Endothelial cell of umbilical vein (primary cell): Measurements from ENCODE around the gene TUT7. TPM values are rescaled to one million over a fixed set of nuclear protein-coding genes. Genes with fewer than 3 reads are reported as not detected.

Source experiments
- BruUV-seq: library from RNA; stranded (reverse); fragments of 400-500 nt; replicated peaks from 2 replicates; lab custom pipeline; 2021; lab: Mats Ljungman, UMichigan
- CTCF ChIA-PET: fragments of 300-600, 350-600 bp; sonication (Branson Sonifier 250); formaldehyde crosslinking; loops from one replicate; lab custom pipeline; 2021; ENCODE audit warnings: antibody characterized with exemption, inconsistent platforms; lab: Charles Lee
- POLR2A ChIA-PET: fragments of 300-600, 350-600 bp; sonication (Branson Sonifier 250); formaldehyde crosslinking; loops from one replicate; lab custom pipeline; 2021; ENCODE audit warnings: antibody characterized with exemption, inconsistent platforms; lab: Charles Lee
- DNase-seq: peaks from one replicate; pipeline ENCODE4 v3.0.0-alpha.2; 2011; ENCODE audit warnings: low read depth, low spot score
- FAIRE-seq: peaks from 2 replicates; lab custom pipeline; 2011; peaks lifted over from hg19 to GRCh38; lab: Jason Lieb, UNC
- H2AFZ ChIP-seq: 2 replicates; pipeline ENCODE4 v1.6.0; 2012; ENCODE audit warnings: low read depth, low read length, control low read depth, inconsistent platforms
- H3K27ac ChIP-seq: 2 replicates; pipeline ENCODE4 v1.5.1; 2011; ENCODE audit warnings: low read depth, mild to moderate bottlenecking, control low read depth, low read length, moderate library complexity; ENCODE audit not compliant: insufficient read depth
- H3K27me3 ChIP-seq, 2 experiments: 2 replicates each; pipeline versions ENCODE4 v1.6.0 to v1.6.1; 2011; ENCODE audit warnings: low read length in 2 of 2, mixed read lengths in 1 of 2; ENCODE audit not compliant: control insufficient read depth in 2 of 2, insufficient read depth in 2 of 2
- H3K36me3 ChIP-seq, 2 experiments: 2 replicates in 1 of 2; 3 replicates in 1 of 2; pipeline ENCODE4 v1.5.1; 2011; ENCODE audit warnings: low read length in 2 of 2, mild to moderate bottlenecking in 1 of 2, moderate library complexity in 1 of 2; ENCODE audit not compliant: control insufficient read depth in 2 of 2, insufficient read depth in 2 of 2; ENCODE audit errors: extremely low read depth in 1 of 2
- H3K4me1 ChIP-seq: 3 replicates; pipeline ENCODE4 v1.5.1; 2011; ENCODE audit warnings: mild to moderate bottlenecking, low read length; ENCODE audit not compliant: control insufficient read depth, insufficient read depth; ENCODE audit errors: extremely low read depth
- H3K4me2 ChIP-seq: 2 replicates; pipeline ENCODE4 v1.6.1; 2011; ENCODE audit warnings: low read length, control low read depth, mixed read lengths; ENCODE audit not compliant: insufficient read depth
- H3K4me3 ChIP-seq, 3 experiments: fragments of 200-600 bp in 1 of 3; sonication (generic), shearing (Covaris generic) in 1 of 3; replicated peaks in 1 of 3; 2 replicates each; pipeline ENCODE4 v1.5.1; 2011 to 2016; ENCODE audit warnings: control low read depth in 3 of 3, low read length in 3 of 3, mild to moderate bottlenecking in 2 of 3, inconsistent platforms in 1 of 3, low read depth in 1 of 3, moderate library complexity in 1 of 3; ENCODE audit not compliant: insufficient read depth in 1 of 3
- H3K79me2 ChIP-seq: 2 replicates; pipeline ENCODE4 v1.6.0; 2012; ENCODE audit warnings: low read length, inconsistent platforms; ENCODE audit not compliant: control insufficient read depth, insufficient read depth
- H3K9ac ChIP-seq: replicated peaks from 2 replicates; pipeline ENCODE3; 2011; ENCODE audit warnings: low read length, control low read depth; ENCODE audit not compliant: insufficient read depth; ENCODE audit errors: extremely low read depth
- H3K9me1 ChIP-seq: replicated peaks from 3 replicates; pipeline ENCODE4 v1.6.0; 2011; ENCODE audit warnings: mild to moderate bottlenecking, low read length; ENCODE audit not compliant: control insufficient read depth, insufficient read depth; ENCODE audit errors: extremely low read depth
- H3K9me3 ChIP-seq: replicated peaks from 2 replicates; pipeline ENCODE4 v1.5.1; 2012; ENCODE audit warnings: low read length, inconsistent platforms; ENCODE audit not compliant: control insufficient read depth, insufficient read depth
- H4K20me1 ChIP-seq: replicated peaks from 2 replicates; pipeline ENCODE3; 2011; ENCODE audit warnings: mild to moderate bottlenecking, low read length; ENCODE audit not compliant: control insufficient read depth, insufficient read depth; ENCODE audit errors: extremely low read depth
- EZH2 ChIP-seq: IDR thresholded peaks from 2 replicates; pipeline ENCODE4 v1.6.1; 2012; ENCODE audit warnings: borderline replicate concordance, low read depth, mild to moderate bottlenecking, moderate library complexity, low read length, inconsistent platforms; ENCODE audit not compliant: severe bottlenecking
- FOS ChIP-seq: IDR thresholded peaks from 2 replicates; pipeline ENCODE4 v1.6.1; 2011; ENCODE audit warnings: mild to moderate bottlenecking, low read length, moderate library complexity, borderline replicate concordance; ENCODE audit not compliant: insufficient read depth
- GATA2 ChIP-seq: IDR thresholded peaks from 2 replicates; pipeline ENCODE4 v1.7.0; 2011; ENCODE audit warnings: low read depth, mild to moderate bottlenecking, moderate library complexity, mixed read lengths, low read length; ENCODE audit not compliant: insufficient read length, insufficient read depth
- JUN ChIP-seq: IDR thresholded peaks from 2 replicates; pipeline ENCODE4 v1.6.1; 2011; ENCODE audit warnings: borderline replicate concordance, low read depth; ENCODE audit not compliant: insufficient read length, insufficient read depth
- MYC ChIP-seq: IDR thresholded peaks from one replicate; pipeline ENCODE4 v1.6.1; 2011; ENCODE audit warnings: mild to moderate bottlenecking, low read depth, low read length
- POLR2A ChIP-seq: IDR thresholded peaks from 2 replicates; pipeline ENCODE4 v1.6.1; 2012; ENCODE audit warnings: low read depth, mild to moderate bottlenecking, control low read depth, low read length
- POLR2AphosphoS5 ChIP-seq: IDR thresholded peaks from 2 replicates; pipeline ENCODE4 v1.6.1; 2012; ENCODE audit warnings: low read depth, mild to moderate bottlenecking, control low read depth, low read length, moderate library complexity; ENCODE audit not compliant: insufficient read depth
- dilution Hi-C: fragments of 300-500 bp; cut with MboI; formaldehyde crosslinking; loops from one replicate; pipeline ENCODE4 v1.15.0; 2019; ENCODE audit warnings: low sequenced_read_pairs; ENCODE audit not compliant: extremely low pct_ligation_motif_present
- intact Hi-C: fragments of 100-400 bp; cut with micrococcal nuclease; formaldehyde crosslinking; loops from one replicate; pipeline ENCODE4 v1.10.0; 2022
- polyA plus RNA-seq, 4 experiments: library from polyadenylated mRNA; depleted of rRNA in 3 of 4; stranded (reverse) in 3 of 4; unstranded in 1 of 4; fragments of >200 nt; gene quantifications; 2 replicates each; pipeline versions ENCODE4 v1.2.1 to v1.2.3, GENCODE V29; 2011 to 2012; ENCODE audit warnings: missing spikeins in 1 of 4
- total RNA-seq: library from RNA; stranded (reverse); gene quantifications from 2 replicates; pipeline ENCODE4 v1.2.3, GENCODE V29; 2021
- TF ChIP-seq, protein P1 (sequence below): IDR thresholded peaks from 2 replicates; pipeline ENCODE4 v1.6.1; 2011; ENCODE audit not compliant: insufficient read depth, insufficient read length
- TF ChIP-seq, protein P2 (sequence below), 2 donors: IDR thresholded peaks; 1 replicate in 1 of 2; 2 replicates in 1 of 2; pipeline ENCODE4 v1.5.1; 2011; ENCODE audit warnings: low read length in 2 of 2, mild to moderate bottlenecking in 2 of 2, moderate library complexity in 2 of 2, control low read depth in 1 of 2, inconsistent platforms in 1 of 2, low read depth in 1 of 2; ENCODE audit not compliant: insufficient read depth in 1 of 2; ENCODE audit errors: extremely low read depth in 1 of 2

TUT7 gene
- total and polyA plus RNA-seq, 2 donors (not counting 3 experiments of a cell fraction or from before 2014, with no cell fraction given) = 5.1 to 19.0 TPM

DNA sequence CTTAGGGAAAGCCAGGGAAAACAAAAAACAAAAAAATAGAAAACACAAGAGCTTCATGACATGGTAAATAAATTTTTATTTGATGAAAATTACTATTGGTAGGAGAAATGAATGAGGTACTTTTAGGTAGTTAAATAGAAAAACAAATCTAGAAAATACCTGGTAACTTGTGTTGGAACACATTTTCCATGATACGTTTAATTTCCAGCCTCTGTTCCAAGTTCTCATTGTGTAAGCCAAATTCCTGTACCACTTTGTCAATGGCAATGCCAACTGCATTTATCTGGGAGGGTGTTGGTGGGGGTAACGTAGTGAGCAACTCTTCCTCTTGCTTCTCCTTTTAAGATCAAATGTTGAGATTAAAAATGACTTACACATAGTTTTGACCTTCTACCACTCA, 9.4 kb downstream of the TUT7 start:
- DNase-seq (no peak), FAIRE-seq (no peak)
- H3K4me3 ChIP-seq = no peak overlapping the region
- H4K20me1 ChIP-seq = no peaks in the 10 kb centered on the region
- H3K79me2 ChIP-seq = peaks cover 20% of the 10 kb centered on the region
- H3K9me1 ChIP-seq = no peaks in the 10 kb centered on the region
- POLR2A ChIA-PET = no interaction called here
- no peak overlapping the region for H3K27ac ChIP-seq
- H2AFZ ChIP-seq = no peak overlapping the region
- CTCF ChIA-PET = no interaction called here
- peaks cover 2 to 24% of the 10 kb centered on the region in 2 experiments for H3K36me3 ChIP-seq
- H3K4me2 ChIP-seq = no peak overlapping the region
- no peaks in the 10 kb centered on the region for H3K9me3 ChIP-seq
- no TSS peak for BruUV-seq
- peaks cover 3% of the 10 kb centered on the region for H3K4me1 ChIP-seq
- dilution Hi-C loops = no loop called here
- TF ChIP-seq GATA2 (no peak), JUN (no peak), POLR2AphosphoS5 (no peak), POLR2A (no peak), EZH2 (no peak), FOS (no peak), MYC (no peak)
- TF ChIP-seq, protein P1, sequence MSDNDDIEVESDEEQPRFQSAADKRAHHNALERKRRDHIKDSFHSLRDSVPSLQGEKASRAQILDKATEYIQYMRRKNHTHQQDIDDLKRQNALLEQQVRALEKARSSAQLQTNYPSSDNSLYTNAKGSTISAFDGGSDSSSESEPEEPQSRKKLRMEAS = no peak
- TF ChIP-seq, protein P2, sequence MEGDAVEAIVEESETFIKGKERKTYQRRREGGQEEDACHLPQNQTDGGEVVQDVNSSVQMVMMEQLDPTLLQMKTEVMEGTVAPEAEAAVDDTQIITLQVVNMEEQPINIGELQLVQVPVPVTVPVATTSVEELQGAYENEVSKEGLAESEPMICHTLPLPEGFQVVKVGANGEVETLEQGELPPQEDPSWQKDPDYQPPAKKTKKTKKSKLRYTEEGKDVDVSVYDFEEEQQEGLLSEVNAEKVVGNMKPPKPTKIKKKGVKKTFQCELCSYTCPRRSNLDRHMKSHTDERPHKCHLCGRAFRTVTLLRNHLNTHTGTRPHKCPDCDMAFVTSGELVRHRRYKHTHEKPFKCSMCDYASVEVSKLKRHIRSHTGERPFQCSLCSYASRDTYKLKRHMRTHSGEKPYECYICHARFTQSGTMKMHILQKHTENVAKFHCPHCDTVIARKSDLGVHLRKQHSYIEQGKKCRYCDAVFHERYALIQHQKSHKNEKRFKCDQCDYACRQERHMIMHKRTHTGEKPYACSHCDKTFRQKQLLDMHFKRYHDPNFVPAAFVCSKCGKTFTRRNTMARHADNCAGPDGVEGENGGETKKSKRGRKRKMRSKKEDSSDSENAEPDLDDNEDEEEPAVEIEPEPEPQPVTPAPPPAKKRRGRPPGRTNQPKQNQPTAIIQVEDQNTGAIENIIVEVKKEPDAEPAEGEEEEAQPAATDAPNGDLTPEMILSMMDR (IDR thresholded peaks at IDR 0.05; ENCODE audit: extremely low read depth in 1 of 2, insufficient read depth in 1 of 2, low read depth in 1 of 2, low read length in 2 of 2) = no peak
- intact Hi-C loops = loop anchor here (5.0 kb wide), 1 partner anchor 1172 kb away; no protein-coding TSS in a partner anchor
- H3K27me3 ChIP-seq = no peaks in the 10 kb centered on the region
- H3K9ac ChIP-seq = no peak overlapping the region
